ENCODE results near the gene NCAM2.

GRCh38 chr21:21122680-21123079 lies 124.5 kb downstream of the NCAM2 start:
- no peak for TF ChIP-seq CTCF (IDR thresholded peaks at IDR 0.05; ENCODE audit: low read length)
- no peak for TF ChIP-seq EZH2 (IDR thresholded peaks at IDR 0.05; ENCODE audit: borderline replicate concordance, low read length)

Data from OCI-LY1 (cell line).